Measurements from ENCODE around the gene CKS2.

DNA sequence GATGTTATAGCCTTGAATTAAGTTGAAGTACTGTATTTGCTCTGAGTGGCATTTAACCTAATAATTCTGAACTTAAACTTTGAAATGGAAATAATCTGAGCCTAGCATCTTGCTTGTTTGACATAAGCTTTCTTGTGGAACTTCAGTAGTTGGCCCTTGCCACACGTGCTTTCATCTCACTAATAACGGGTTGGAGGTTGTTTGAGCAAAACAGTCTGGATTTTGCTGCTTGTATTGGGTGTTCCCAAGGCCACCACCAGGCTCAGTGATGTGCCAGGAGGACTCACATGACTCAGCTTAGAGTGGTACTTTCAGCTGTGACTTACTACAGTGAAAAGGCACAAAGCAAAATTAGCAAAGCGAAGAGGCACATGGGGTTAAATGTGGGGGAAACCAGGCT is 43.0 kb downstream of the CKS2 start:
- TF ChIP-seq, protein P1, sequence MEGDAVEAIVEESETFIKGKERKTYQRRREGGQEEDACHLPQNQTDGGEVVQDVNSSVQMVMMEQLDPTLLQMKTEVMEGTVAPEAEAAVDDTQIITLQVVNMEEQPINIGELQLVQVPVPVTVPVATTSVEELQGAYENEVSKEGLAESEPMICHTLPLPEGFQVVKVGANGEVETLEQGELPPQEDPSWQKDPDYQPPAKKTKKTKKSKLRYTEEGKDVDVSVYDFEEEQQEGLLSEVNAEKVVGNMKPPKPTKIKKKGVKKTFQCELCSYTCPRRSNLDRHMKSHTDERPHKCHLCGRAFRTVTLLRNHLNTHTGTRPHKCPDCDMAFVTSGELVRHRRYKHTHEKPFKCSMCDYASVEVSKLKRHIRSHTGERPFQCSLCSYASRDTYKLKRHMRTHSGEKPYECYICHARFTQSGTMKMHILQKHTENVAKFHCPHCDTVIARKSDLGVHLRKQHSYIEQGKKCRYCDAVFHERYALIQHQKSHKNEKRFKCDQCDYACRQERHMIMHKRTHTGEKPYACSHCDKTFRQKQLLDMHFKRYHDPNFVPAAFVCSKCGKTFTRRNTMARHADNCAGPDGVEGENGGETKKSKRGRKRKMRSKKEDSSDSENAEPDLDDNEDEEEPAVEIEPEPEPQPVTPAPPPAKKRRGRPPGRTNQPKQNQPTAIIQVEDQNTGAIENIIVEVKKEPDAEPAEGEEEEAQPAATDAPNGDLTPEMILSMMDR (conservative IDR thresholded peaks at IDR 0.05) = no peak
- TF ChIP-seq EZH2 (IDR thresholded peaks at IDR 0.05; ENCODE audit: low read depth) = no peak
